Hematopoietic multipotent progenitor cell treated with erythropoietin and hydrocortisone succinate and interleukin-3 and kit ligand, for 6 days (in vitro differentiated cells): ENCODE results near the gene ETV4.
"Not testable (repeated sequence)": the region's sequence is repeated elsewhere in the genome, so short reads cannot be mapped to it uniquely, and the experiment has no call there.

Source experiments
- DNase-seq: peaks from one replicate; pipeline ENCODE4 v3.0.0-alpha.2; 2015

The ETV4 gene

DNA sequence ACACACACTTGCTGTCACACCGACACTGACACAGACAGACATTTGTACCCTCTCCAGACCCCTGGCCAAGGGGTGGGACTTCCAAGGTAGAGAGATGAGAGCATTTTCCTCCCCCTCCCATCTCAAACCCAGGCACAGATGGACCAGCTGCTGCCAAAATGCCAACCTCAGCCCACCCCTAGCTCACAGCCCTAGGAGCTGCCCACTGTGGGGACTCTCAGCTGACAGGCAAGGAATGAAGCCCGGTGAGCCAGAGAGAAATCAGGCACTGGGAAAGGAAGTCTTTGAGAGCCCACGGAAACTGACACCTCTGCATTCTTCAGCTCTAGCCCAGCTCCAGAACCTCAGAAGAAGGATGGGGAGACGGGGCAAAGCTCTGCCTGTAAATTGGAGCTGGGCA is 2.8 kb downstream of the ETV4 start:
- no peak for DNase-seq

DNA sequence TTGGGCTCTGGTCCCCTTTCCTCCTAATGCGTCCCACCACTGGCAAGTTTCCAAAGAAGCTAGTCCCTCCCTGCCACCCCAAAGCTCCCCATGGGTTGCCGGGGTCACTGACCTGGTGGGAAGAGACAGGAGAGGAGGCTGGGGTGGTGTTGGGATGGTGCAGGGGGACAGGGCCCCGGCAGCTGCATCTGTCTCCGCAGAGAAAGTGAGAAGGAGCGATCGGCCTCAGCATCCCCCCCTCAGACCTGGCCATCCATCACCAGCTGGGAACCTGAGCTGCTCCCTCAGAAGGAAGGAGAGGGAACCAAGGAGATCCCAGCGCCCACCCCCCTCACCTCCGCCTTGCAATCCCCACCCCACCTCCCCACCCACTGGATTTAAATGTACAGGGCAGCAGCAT is 3.3 kb downstream of the ETV4 start:
- DNase-seq = no peak

DNA sequence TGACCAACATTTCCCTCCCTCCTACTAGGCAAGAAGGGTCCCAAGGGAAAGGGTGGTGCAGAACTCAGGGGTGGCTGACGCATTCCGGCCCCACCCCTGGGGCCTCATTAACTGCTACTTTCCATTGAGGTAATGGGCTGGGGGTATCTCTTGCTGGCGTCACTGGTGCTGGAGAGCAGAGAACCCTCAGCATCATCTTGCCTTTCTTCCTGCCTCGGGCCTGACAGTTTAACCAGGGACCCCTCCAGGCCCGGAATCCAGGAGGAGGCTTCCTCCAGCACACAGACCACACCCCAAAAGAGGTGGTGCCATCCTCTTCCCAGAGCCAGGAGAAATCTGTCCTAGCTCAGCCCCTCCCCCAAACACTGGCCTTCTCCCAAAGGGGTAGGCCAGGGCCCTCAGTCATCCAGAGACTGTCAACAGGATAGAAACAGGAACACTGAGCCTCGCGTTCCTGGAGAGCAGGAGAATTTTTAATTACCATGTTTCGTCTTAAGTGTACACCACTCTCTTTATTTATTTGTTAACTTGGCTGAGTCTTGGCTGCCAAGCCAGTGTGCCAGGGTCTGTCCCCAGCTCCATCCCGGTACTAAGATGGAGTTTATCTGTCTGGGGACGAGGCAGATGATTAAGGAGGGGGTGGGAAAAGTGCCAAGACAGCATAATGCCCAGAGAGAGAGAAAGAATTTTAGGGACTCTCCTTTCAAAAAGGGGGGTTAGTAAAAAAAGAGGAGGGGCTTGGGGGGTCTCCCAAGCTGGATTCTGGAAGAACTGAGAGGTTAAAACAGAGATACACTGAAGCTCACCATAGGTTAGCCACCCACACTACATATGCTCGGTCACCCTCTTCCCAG is 5.1 kb downstream of the ETV4 start:
- no peak for DNase-seq

DNA sequence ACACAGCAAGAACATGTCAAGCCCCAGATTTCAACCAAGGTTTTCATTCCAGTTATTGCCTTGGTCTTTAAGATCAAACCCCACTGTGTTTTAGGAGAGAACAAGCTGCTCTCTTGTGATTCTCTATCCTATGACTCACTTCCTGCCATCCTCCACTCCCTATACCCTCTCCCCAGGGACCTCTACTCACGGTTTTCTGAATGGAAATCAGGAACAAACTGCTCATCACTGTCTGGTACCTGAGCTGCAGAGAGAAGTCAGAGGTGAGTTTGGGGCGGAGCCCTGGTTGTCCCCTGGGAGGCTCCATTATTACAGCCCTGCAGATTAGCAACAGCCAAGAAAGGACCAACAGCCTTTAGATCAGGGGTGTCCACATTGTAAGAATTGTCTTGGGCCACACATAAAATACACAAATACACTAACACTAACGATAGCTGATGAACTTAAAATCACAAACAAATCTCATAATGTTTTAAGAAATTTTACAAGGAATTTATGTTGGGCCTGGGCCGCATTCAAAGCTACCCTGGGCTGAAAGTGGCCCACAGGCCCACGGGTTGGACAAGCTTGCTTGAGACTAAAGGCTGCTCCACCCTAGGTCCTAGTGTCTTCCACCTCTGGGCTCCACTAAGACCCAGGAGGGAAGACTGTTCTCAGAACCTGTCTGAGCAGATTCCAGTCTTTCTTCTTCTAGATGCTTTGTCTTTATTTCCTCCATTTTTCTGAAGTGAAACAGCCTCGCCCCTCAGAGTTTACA is 9.7 kb downstream of the ETV4 start:
- DNase-seq = no peak

DNA sequence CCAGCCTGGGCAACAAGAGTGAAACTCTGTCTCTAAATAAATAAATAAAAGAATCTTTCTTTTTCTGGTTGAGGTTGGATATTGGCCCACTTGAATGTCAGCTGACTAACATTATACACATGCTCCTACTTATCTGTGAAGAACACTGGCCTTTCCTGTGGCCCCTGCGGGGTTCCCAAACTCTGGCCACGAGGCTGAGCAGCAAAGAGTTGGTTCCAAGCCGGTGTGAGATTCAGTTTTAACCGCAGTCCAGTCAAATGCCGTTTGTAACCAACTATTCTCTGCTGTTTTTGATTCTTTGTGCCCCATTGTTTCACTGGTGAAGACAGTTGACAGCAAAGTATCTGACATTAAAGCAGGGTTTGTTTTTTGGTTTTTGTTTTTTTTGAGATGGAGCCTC is 11.2 kb downstream of the ETV4 start:
- no peak for DNase-seq

DNA sequence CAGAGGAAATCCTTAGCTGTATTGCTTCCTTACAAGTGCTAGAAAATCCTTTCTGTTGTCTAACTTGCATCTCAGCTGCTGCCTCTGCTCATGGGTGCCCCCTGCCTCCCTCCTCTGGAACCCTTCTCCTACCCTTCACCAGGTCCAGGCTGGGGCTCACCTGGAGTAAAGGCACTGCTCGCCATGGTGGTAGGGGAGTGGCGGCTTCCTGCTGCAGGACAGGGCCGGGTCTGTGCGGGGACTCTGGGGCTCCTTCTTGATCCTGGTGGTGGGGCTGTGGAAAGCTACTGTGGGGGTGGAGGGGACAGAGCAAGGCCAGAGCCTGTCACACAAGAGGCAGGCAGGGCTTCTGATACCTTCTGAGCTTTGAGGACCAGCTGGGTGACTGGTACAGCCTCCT is 12.4 kb downstream of the ETV4 start:
- DNase-seq = no peak

DNA sequence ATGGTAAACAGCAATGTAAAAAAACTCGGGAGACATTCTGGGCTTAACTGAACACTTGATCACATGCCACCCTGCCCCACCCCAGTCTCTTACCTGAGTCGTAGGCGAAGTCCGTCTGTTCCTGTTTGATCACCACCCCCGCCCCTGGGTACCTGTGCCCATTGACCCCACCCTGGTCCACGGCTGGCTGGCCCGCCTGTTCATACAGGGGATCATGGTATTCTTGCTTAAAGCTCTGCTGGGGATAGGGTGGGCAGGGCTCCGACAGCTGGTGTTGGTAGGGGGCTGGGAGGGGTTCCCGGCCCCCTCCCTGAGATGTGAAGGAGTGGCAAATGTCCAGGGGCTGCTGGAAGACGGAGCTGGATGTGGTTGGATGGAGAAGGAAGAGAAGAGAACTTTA is 13.6 kb downstream of the ETV4 start:
- no peak for DNase-seq

DNA sequence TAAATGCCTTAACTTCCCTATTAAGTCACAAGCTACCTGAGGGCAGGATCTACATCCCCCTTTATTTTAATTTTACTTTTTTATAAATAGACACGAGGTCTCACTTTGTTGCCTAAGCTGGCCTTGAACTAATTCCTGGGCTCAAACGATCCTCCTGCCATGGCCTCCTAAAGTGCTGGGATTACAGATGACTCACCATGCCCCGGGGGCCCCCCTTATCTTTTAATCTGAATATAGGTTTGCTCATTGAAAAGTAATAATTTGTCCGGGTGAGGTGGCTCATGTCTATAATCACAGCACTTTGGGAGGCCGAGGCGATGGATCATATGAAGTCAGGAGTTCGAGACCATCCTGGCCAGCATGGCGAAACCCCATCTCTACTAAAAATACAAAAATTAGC is 14.2 kb downstream of the ETV4 start:
- DNase-seq = no peak

DNA sequence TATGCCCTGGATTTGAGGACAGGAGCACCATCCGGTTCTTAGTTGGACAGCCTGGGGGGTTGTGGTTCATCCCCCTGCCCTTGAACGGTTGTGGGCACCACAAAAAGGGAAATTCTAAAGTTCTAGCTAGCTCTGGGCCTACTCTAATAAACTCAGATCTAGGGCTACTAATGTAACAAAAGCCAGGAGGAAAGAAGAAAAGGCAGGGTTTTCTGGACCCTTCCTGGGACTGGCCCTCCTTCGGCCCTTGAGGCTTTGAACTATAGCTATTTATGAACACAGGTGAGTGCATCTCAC is 15.1 kb downstream of the ETV4 start:
- no peak for DNase-seq

DNA sequence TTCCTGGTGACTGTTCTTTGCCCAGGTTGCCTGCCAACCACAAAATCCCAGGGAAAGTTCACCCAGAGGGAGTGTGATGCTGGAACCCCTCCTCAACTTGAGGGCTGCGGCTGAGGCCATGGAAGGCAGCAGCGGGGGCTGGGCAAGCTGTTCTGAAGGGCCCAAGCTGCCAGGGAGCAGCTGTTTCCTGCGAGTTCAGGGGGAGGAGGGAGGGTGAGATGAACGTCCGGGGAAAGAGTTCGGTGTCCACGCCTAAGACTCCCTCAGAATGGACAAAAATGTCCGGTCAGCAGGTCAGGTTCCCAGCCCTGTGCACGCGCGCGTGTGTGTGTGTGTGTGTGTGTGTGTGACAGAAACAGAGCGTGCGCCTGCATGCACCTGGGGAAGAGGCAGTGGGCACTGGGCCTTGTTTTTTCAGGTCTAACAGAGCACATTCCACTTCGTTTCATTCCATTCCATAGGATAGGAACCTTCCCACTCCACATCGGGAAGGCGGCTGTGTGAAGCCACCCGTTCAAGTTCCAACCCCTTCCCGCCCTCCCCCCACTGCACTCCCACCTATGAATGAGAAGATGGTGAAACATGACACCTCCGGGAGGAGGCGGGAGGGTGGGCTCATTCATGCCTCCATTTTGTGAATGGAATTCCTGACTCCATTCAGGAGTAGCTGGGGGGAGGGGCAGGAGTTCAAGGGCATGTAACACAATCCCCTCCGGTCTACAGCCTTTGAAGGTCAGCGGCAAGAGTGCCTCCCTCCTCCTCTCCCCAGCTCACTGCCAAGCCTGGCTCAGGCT is 15.7 kb downstream of the ETV4 start:
- no peak for DNase-seq

DNA sequence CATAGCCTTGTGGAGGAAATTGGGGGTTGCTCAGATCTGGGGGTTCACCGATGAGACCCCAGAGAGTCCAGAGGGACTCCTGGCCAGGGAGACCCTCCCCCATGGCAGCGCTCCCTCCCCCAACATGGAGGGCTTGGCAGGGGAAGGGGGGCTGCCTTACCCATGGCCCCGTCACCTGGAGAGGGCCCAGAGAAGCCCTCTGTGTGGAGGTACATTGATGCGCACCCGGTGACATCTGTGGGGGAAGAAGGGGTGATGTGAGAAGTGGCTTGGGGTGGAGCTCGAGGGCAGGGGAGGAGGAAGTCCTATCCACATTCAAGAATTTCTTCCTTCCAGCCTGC is 16.2 kb downstream of the ETV4 start:
- no peak for DNase-seq

DNA sequence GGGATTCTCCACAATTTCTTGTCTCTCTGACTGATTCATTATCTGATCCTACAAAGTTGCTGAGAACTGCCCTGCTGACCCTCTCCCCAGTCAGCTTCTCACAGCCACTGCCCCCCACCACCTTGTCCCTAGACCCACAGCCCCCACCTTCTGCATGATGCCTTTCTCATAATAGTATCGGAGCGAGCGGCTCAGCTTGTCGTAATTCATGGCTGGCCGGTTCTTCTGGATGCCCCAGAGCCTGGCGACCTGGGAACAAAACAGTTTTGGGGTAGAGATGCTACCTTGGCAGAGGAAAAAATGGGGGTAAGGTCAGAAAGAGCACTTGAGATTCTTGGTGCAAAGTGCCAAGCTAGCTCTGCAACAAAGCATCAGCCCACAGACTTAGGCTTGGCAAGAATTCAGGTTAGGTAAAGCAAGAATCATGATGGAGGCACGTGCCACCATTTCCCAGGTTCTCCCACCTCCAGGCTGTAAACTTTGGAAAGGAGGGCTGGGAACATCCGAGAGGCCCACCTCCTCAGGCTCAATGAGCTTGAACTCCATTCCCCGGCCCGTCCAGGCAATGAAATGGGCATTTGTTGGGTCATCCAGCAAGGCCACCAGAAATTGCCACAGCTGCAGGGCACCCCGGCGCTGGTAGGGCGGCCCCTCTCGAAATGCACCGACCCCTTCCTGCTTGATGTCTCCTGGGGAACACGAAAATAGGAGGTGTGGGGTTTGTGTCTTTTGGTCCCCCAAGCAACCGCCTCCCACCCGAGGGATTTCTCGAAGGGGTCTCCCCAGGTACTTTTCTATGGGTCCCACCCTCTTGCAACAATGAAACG is 16.9 kb downstream of the ETV4 start:
- DNase-seq = no peak

DNA sequence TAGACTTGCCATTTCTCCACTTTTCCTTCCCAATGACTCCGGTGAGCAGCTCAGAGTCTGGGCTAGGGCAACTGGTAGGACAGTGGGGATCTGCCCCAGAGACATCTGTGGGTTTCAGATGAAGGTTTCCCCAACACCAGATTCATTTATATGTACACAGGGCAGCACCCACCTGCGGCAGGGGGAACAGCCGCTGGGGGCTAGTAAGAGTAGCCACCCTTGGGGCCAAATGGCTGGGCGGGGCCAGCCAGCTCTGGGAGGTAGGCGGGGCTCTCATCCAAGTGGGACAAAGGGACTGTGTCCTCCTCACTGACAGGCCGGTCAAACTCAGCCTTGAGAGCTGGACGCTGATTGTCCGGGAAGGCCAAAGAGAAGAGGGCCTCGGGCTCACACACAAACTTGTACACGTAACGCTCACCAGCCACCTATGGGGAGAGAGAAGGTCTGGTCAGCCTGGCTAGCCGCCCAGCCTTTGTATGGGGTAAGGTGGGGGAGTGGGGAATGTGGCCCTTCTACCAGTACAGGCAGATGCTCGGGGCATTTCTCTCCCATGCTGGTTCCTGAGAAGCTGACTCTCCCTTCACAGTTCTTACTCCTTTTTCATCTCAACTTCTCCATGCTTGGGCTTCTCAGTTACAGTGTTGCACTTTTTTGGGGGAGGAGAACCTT is 17.7 kb downstream of the ETV4 start:
- DNase-seq = no peak

DNA sequence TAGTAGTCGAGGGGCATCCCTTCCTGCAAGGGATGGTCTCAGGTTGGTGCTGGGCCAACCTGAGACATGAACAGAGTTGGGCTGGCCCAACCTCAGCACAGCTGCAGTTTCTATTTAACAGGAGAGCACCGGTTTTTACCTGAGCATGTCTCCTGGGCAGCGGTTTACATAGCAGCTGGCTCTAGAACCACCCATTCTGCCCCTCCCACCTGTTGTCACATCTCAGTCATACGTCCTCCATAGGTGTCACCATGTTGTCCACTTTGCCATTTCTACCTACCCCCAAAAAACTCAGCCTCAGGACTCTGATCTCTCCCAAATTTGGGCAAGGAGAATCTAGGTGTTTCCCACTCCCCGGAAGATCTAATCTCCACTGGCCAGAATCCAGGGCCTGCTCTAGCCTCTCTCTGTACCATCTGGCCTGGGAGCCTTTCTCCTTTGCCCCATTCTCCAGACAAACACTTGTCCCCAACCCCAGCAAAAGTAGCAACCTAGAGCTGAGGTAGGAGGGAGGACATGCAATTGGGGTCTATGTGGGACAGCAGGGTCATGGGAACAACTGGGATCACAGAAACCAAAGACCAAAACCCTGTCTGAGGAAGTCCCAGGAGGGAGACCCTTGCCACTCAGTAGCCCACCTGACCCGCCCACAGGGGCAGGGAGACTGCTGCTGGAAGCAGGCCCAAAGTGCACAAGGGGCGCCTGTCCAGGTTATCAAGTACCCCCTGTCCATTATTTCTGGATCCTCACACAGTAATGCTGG is 19.1 kb downstream of the ETV4 start:
- no peak for DNase-seq

DNA sequence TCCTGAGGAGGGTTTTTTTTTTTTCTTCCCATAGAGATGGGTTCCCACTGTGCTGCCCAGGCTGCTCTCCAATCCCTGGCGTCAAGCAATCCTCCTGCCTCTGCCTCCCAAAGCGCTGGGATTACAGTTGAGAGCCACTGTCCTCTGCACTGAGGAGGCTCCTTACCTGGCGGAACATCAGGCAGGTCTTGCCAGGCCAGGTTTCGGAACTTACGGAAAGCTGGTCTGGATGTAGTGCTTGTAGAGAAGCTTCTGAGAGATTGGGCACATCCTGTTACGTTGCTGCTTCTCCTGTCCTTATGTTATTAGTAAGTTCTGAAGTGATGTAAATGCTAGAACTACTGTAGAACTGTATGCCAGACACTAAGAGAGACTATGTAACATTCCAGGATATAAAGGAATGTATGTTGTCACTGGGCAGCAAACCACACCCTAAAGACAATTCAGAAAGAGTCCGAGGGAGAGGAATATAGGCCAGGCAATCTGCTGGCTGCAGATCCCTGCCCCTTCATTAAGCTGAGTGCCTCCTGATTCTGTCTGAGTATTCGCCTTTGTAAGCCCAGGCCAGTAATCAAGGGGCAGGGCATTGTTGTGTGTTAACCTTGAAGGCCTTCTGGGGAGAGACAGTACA is 21.1 kb downstream of the ETV4 start:
- DNase-seq = no peak

DNA sequence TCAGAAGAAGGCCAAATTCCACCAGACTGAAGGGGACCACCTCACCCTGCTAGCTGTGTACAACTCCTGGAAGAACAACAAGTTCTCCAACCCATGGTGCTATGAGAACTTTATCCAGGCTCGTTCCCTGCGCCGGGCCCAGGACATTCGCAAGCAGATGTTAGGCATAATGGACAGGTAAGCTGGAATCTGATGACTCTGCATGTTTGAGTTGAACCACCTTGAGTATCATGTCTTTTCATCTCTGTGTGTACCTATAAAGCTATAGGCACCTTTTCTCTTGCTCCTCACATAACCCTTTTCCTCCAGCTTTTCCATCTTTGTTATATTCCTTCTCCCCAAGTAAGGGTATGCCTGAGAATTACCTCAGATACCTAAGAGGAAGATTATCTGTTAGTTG is 24.8 kb downstream of the ETV4 start:
- DNase-seq = no peak

DNA sequence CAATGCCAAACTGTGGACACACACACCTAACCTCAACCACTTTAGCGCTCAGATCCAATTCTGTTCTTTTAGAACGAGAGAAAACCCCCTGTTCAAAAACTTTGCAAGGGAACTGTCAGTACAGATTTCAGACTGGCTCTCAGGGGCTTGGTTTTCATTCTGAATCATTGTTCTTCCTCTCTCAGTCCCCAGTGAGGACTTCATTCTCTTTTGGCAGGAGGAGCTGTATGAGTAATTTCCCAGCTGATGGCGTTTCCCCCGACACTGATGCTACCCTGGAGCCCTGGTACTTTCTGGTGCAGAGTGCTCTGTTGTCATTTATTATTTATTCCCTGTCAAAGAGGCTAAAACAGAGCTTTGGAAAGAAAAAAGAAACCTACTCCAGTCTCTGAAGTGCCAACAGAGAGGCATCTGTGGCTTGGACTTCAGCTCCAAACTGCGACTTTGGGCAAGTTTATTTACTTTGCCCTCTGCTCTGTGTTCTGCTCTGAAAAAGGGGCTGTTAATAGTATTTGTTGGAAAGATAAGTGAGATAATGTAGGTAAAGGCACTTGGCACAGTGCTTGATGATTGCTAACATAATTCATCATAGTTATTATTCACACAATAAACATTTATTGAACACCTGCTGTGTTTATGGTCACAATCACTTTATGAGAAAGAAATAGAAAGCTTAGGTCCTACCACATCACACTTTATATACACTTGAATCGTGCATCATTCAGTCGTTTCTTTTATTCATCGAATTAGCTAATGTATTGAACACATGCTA is 28.3 kb downstream of the ETV4 start:
- no peak for DNase-seq

DNA sequence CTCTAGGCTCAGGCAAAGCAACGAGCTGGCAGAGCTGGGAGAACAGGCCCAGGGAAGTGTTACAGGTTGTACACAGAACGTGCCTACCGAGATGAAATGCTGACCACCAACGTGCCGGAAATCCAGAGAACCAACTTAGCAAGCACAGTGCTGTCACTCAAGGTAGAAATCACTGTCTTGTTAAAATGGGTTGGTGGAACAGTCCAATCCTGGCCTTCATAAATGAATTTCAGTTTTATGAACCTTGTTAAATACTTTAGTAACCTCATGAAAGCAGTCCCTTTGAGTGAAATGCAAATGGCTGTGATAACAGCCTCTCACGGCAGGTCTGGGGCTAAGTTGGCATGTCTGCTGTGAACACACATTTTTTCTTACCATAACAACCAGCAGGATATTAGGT is 29.0 kb downstream of the ETV4 start:
- DNase-seq = no peak

DNA sequence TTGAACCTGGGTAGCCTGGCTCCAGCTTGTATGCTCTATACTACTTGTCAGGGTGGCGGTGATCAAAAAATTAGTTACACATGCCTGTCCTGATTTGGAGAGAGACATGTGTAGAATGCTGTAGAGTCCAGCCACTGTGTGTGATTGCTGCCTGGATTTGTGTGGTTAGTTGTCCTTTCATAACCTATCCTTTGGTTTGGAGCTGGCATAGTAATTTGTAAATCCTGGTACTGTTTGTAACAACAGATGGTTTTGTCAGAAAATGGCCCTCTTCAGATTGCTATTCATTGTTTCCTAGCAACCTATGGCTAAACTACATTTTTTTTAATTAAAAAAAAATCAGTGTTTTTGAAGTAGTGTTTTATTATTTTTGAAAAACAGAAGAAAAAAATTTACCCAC is 30.5 kb downstream of the ETV4 start:
- DNase-seq = no peak

DNA sequence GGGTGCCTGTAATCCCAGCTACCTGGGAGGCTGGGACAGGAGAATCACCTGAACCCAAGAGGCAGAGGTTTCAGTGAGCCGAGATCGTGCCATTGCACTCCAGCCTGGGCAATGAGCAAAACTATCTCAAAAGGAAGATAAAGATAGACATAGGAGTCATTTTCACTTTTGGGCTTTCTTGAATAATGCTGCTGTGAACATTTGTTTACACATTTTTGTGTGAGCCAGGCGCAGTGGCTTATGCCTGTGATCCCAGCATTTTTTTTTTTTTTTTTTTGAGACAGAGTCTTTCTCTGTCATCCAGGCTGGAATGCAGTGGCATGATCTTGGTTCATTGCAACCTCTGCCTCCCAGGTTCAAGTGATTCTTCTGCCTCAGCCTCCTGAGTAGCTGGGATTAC is 34.9 kb downstream of the ETV4 start:
- DNase-seq = not testable (repeated sequence)
